Measurements from ENCODE around the gene FAM193A.

DNA sequence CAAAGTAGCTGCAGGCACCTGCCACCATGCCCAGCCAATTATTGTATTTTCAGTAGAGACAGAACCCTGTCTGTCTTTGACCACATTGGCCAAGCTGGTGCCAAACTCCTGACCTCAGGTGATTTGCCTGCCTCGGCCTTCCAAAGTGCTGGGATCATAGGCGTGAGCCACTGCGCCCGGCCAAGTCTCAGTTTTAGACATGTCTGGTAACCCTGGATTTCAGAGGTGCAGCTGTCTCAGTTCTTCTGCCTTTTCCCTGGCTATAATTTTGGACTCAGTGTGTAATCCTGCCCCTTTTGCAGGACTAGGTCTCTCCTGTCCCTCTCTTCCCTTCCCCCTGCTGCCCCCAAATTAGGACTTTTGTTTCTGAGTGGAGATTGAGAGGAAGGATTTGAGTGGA lies 46.6 kb downstream of the FAM193A start:
- TF ChIP-seq, protein P1, sequence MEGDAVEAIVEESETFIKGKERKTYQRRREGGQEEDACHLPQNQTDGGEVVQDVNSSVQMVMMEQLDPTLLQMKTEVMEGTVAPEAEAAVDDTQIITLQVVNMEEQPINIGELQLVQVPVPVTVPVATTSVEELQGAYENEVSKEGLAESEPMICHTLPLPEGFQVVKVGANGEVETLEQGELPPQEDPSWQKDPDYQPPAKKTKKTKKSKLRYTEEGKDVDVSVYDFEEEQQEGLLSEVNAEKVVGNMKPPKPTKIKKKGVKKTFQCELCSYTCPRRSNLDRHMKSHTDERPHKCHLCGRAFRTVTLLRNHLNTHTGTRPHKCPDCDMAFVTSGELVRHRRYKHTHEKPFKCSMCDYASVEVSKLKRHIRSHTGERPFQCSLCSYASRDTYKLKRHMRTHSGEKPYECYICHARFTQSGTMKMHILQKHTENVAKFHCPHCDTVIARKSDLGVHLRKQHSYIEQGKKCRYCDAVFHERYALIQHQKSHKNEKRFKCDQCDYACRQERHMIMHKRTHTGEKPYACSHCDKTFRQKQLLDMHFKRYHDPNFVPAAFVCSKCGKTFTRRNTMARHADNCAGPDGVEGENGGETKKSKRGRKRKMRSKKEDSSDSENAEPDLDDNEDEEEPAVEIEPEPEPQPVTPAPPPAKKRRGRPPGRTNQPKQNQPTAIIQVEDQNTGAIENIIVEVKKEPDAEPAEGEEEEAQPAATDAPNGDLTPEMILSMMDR (optimal IDR thresholded peaks at IDR 0.05 in 1 of 3, IDR thresholded peaks at IDR 0.05 in 1 of 3, conservative IDR thresholded peaks at IDR 0.05 in 1 of 3; ENCODE audit: extremely low read depth in 1 of 3, insufficient read depth in 2 of 3, low read length in 3 of 3) = no peak
- TF ChIP-seq EZH2 (IDR thresholded peaks at IDR 0.05; ENCODE audit: low read length) = no peak
